DOHH2 (cell line): ENCODE results near the gene SSBP3.

Source experiments
- EZH2phosphoT487 ChIP-seq: fragments of 200-600 bp; sonication (generic); IDR thresholded peaks from 2 replicates; pipeline ENCODE4 v1.6.1; 2017; ENCODE audit warnings: borderline replicate concordance, mild to moderate bottlenecking, antibody characterized with exemption, low read length, moderate library complexity, mixed read lengths
- TF ChIP-seq, protein P1 (sequence below): fragments of 200-600 bp; sonication (generic); IDR thresholded peaks from one replicate; pipeline ENCODE4 v1.5.1; 2014; ENCODE audit warnings: antibody characterized with exemption, mild to moderate bottlenecking, low read depth, low read length; ENCODE audit not compliant: poor library complexity, severe bottlenecking

DNA sequence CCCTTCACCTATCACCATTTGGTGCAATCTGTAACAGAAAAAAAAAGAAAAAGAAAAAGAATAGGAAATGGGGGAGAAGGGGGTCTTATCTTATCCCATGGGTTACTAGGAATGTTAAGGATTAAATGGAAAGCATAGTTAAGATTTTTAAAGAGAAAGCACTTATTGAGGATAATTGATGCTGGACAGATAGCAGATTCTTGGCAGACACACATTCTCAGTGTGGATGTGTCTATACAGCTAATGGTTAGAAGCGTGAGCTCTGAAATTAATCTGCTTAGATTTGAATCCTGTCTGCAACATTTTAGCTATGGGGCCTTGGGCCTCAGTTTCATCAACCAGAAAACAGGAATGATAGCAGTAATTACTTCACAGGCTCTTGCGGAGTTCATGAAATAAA lies 67.1 kb downstream of the SSBP3 start:
- no peak for TF ChIP-seq EZH2phosphoT487
- TF ChIP-seq, protein P1, sequence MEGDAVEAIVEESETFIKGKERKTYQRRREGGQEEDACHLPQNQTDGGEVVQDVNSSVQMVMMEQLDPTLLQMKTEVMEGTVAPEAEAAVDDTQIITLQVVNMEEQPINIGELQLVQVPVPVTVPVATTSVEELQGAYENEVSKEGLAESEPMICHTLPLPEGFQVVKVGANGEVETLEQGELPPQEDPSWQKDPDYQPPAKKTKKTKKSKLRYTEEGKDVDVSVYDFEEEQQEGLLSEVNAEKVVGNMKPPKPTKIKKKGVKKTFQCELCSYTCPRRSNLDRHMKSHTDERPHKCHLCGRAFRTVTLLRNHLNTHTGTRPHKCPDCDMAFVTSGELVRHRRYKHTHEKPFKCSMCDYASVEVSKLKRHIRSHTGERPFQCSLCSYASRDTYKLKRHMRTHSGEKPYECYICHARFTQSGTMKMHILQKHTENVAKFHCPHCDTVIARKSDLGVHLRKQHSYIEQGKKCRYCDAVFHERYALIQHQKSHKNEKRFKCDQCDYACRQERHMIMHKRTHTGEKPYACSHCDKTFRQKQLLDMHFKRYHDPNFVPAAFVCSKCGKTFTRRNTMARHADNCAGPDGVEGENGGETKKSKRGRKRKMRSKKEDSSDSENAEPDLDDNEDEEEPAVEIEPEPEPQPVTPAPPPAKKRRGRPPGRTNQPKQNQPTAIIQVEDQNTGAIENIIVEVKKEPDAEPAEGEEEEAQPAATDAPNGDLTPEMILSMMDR = no peak
